B cell (primary cell): Measurements from ENCODE around the gene PARS2. TPM values are rescaled to one million over a fixed set of nuclear protein-coding genes. Genes with fewer than 3 reads are reported as not detected.

ENCODE experiments used
- ATAC-seq: fragments of 200-7000 bp; cut with Tn5 transposase; one replicate; pipeline ENCODE4 v1.10.0; 2021; ENCODE audit warnings: low read depth, mild to moderate bottlenecking, moderate number of reproducible peaks, moderate library complexity
- CTCF ChIA-PET: fragments of 350-600 bp; sonication (Branson Sonifier 250); formaldehyde crosslinking; loops from one replicate; lab custom pipeline; 2021; ENCODE audit warnings: antibody characterized with exemption, inconsistent platforms; lab: Charles Lee
- POLR2A ChIA-PET: fragments of 350-600 bp; sonication (Branson Sonifier 250); formaldehyde crosslinking; loops from one replicate; lab custom pipeline; 2021; ENCODE audit warnings: antibody characterized with exemption; lab: Charles Lee
- DNase-seq: peaks from one replicate; pipeline ENCODE4 v3.0.0; 2013
- H2AFZ ChIP-seq: 2 replicates; pipeline ENCODE4 v1.6.1; 2012; ENCODE audit warnings: mild to moderate bottlenecking, low read depth, low read length; ENCODE audit not compliant: insufficient read depth, poor library complexity, severe bottlenecking
- H3K27ac ChIP-seq, 2 donors: 1 replicate in 1 of 2; 2 replicates in 1 of 2; pipeline ENCODE4 v1.5.1; 2012 to 2013; ENCODE audit warnings: low read length in 2 of 2, mild to moderate bottlenecking in 2 of 2, moderate library complexity in 1 of 2
- H3K27me3 ChIP-seq, 4 experiments: fragments of 200-600 bp in 1 of 4; sonication (generic) in 1 of 4; replicated peaks in 1 of 4; 1 replicate in 2 of 4; 2 replicates in 2 of 4; pipeline versions ENCODE4 v1.6.1 to v1.7.0; 2013 to 2016; ENCODE audit warnings: low read length in 3 of 4, mild to moderate bottlenecking in 2 of 4, mixed read lengths in 1 of 4, moderate library complexity in 1 of 4; ENCODE audit not compliant: insufficient read depth in 4 of 4, control insufficient read depth in 3 of 4; ENCODE audit errors: control extremely low read depth in 1 of 4
- H3K36me3 ChIP-seq, 2 experiments: replicated peaks in 1 of 2; 1 replicate in 1 of 2; 2 replicates in 1 of 2; pipeline versions ENCODE4 v1.6.1 to v1.7.1; 2013; ENCODE audit warnings: low read length in 1 of 2; ENCODE audit not compliant: insufficient read depth in 2 of 2, control insufficient read depth in 1 of 2; ENCODE audit errors: control extremely low read depth in 1 of 2, extremely low read depth in 1 of 2
- H3K4me1 ChIP-seq, 2 donors: fragments of 200-600 bp in 1 of 2; sonication (generic) in 1 of 2; 1 replicate in 1 of 2; 2 replicates in 1 of 2; pipeline versions ENCODE4 v1.5.1 to v1.6.1; 2013 to 2017; ENCODE audit warnings: low read length in 2 of 2; ENCODE audit not compliant: control insufficient read depth in 2 of 2, insufficient read depth in 2 of 2
- H3K4me2 ChIP-seq: replicated peaks from 2 replicates; pipeline ENCODE3; 2012; ENCODE audit warnings: mild to moderate bottlenecking, low read depth, low read length; ENCODE audit not compliant: poor library complexity, severe bottlenecking
- H3K4me3 ChIP-seq, 5 experiments: fragments of 200-600 bp in 1 of 5; sonication (generic) in 1 of 5; 1 replicate in 3 of 5; 2 replicates in 2 of 5; pipeline versions ENCODE4 v1.5.1 to v1.7.0; 2011 to 2016; ENCODE audit warnings: low read length in 4 of 5, mild to moderate bottlenecking in 4 of 5, low read depth in 2 of 5, control low read depth in 1 of 5, moderate library complexity in 1 of 5; ENCODE audit not compliant: insufficient read depth in 1 of 5; ENCODE audit errors: control extremely low read depth in 1 of 5, extremely low read depth in 1 of 5
- H3K79me2 ChIP-seq: fragments of 200-600 bp; sonication (generic); one replicate; pipeline ENCODE4 v1.6.0; 2016; ENCODE audit warnings: low read length; ENCODE audit not compliant: control insufficient read depth, insufficient read depth
- H3K9ac ChIP-seq: fragments of 200-600 bp; sonication (generic); 2 replicates; pipeline ENCODE4 v1.6.1; 2017; ENCODE audit warnings: mild to moderate bottlenecking, low read length, moderate library complexity
- H3K9me3 ChIP-seq, 3 donors: one replicate each; pipeline versions ENCODE4 v1.6.1 to v1.7.1; 2013; ENCODE audit warnings: low read length in 2 of 3; ENCODE audit not compliant: control insufficient read depth in 2 of 3, insufficient read depth in 1 of 3; ENCODE audit errors: control extremely low read depth in 1 of 3
- H4K20me1 ChIP-seq: 2 replicates; pipeline ENCODE4 v1.6.0; 2012; ENCODE audit warnings: mild to moderate bottlenecking, low read length; ENCODE audit not compliant: insufficient read depth, control insufficient read depth, poor library complexity, severe bottlenecking
- H3K27ac Mint-ChIP-seq: one replicate; pipeline ENCODE4 v1.8.0; 2021; ENCODE audit warnings: mixed read lengths
- H3K27me3 Mint-ChIP-seq: one replicate; pipeline ENCODE4 v1.8.0; 2021; ENCODE audit warnings: mixed read lengths
- H3K4me1 Mint-ChIP-seq: one replicate; pipeline ENCODE4 v1.8.0; 2021; ENCODE audit warnings: mixed read lengths
- H3K4me3 Mint-ChIP-seq: one replicate; pipeline ENCODE4 v1.8.0; 2021; ENCODE audit warnings: mixed read lengths
- H3K9me3 Mint-ChIP-seq: one replicate; pipeline ENCODE4 v1.8.0; 2022; ENCODE audit warnings: mixed read lengths; ENCODE audit not compliant: insufficient read depth
- CTCF ChIP-seq: fragments of 200-600 bp; IDR thresholded peaks from one replicate; pipeline ENCODE4 v1.8.0; 2022; ENCODE audit warnings: antibody characterized with exemption, mild to moderate bottlenecking
- EZH2 ChIP-seq: IDR thresholded peaks from 2 replicates; pipeline ENCODE4 v1.6.1; 2012; ENCODE audit warnings: borderline replicate concordance, low read depth, mild to moderate bottlenecking, moderate library complexity, low read length; ENCODE audit not compliant: insufficient read depth, poor library complexity, severe bottlenecking
- intact Hi-C: fragments of 100-400 bp; cut with micrococcal nuclease; formaldehyde crosslinking; loops from one replicate; pipeline ENCODE4 v1.10.0; 2022
- polyA plus RNA-seq: library from polyadenylated mRNA; depleted of rRNA; stranded (reverse); fragments of >200 nt; gene quantifications from 2 replicates; pipeline ENCODE4 v1.2.3, GENCODE V29; 2012
- total RNA-seq, 2 donors: library from RNA; stranded (reverse); fragments of 120-200 nt in 1 of 2; gene quantifications; 1 replicate in 1 of 2; 2 replicates in 1 of 2; pipeline versions ENCODE4 v1.2.3 to v1.2.4, GENCODE V29; 2013 to 2022

Gene PARS2
- total and polyA plus RNA-seq, 2 donors (not counting 1 experiment from before 2014, with no cell fraction given) = 1.00 to 4.9 TPM

- Histone ChIP-seq H3K9ac (no peak overlapping the region), H3K36me3 (peaks cover 5 to 74% of the 10 kb centered on the region in 2 experiments), H3K79me2 (peaks cover 5% of the 10 kb centered on the region), H3K4me3 (no peak overlapping the region), H2AFZ (no peak overlapping the region), H3K9me3 (peaks cover 0 to 7% (median 7%) of the 10 kb centered on the region in 3 donors), H3K4me1 (no peaks in the 10 kb centered on the region), H3K27ac (no peak overlapping the region), H4K20me1 (no peaks in the 10 kb centered on the region), H3K27me3 (no peaks in the 10 kb centered on the region), H3K4me2 (no peak overlapping the region)
- Mint-ChIP-seq H3K4me3 (no peak overlapping the region), H3K9me3 (peaks cover 5% of the 10 kb centered on the region), H3K27me3 (no peaks in the 10 kb centered on the region), H3K4me1 (peaks cover 4% of the 10 kb centered on the region), H3K27ac (no peak overlapping the region)
- ChIA-PET CTCF (interaction anchor here (1.9 kb wide), 1 partner anchor 77 kb away, joined by 7 read pairs; the partner anchor contains the start of gene TTC22), POLR2A (no interaction called here)
- DNase-seq (no peak), ATAC-seq (no peak)
- intact Hi-C loops = no loop called here
- TF ChIP-seq EZH2 (no peak), CTCF (no peak)
Observed at GRCh38 chr1:54723985-54724384, 40.3 kb downstream of the PARS2 start.

GRCh38 chr1:54721719-54722118, 42.6 kb downstream of the PARS2 start:
- Histone ChIP-seq H4K20me1 (peaks cover 4% of the 10 kb centered on the region), H2AFZ (no peak overlapping the region), H3K4me1 (peaks cover 2 to 3% of the 10 kb centered on the region in 2 donors), H3K4me3 (no peak overlapping the region), H3K4me2 (no peak overlapping the region), H3K9me3 (peaks cover 0 to 7% (median 7%) of the 10 kb centered on the region in 3 donors), H3K27me3 (no peaks in the 10 kb centered on the region), H3K36me3 (peaks cover 5 to 65% of the 10 kb centered on the region in 2 experiments), H3K79me2 (peaks cover 9% of the 10 kb centered on the region), H3K9ac (no peak overlapping the region), H3K27ac (no peak overlapping the region)
- Mint-ChIP-seq H3K27ac (no peak overlapping the region), H3K9me3 (peaks cover 5% of the 10 kb centered on the region), H3K4me1 (peaks cover 13% of the 10 kb centered on the region), H3K4me3 (no peak overlapping the region), H3K27me3 (no peaks in the 10 kb centered on the region)
- POLR2A ChIA-PET = no interaction called here
- CTCF ChIA-PET = interaction anchor here (0.7 kb wide), 1 partner anchor 34 kb away, joined by 3 read pairs; no protein-coding TSS in a partner anchor
- no peak for DNase-seq
- TF ChIP-seq EZH2 (no peak), CTCF (no peak)
- intact Hi-C loops = no loop called here
- ATAC-seq = no peak
